HepG2 (cell line): ENCODE data around the gene BBOX1. TPM values are rescaled to one million over a fixed set of nuclear protein-coding genes. Genes with fewer than 3 reads are reported as not detected.

Experiments used
- ATAC-seq: fragments of 200-7000 bp; cut with Tn5 transposase; 3 replicates; pipeline ENCODE4 v1.9.1; 2020; ENCODE audit warnings: mild to moderate bottlenecking, moderate library complexity
- BruUV-seq: library from RNA; stranded (reverse); fragments of 400-500 nt; replicated peaks from 2 replicates; lab custom pipeline; 2021; lab: Mats Ljungman, UMichigan
- CTCF ChIA-PET: fragments of 300-600 bp; formaldehyde crosslinking; extraction: SDS; loops from one replicate; lab custom pipeline; 2021; ENCODE audit warnings: low total read pairs, inconsistent platforms, low intra/inter-chr PET ratio; lab: Yijun Ruan, JAX
- POLR2A ChIA-PET: fragments of 350-600 bp; sonication (Branson Sonifier 250); formaldehyde crosslinking; loops from one replicate; lab custom pipeline; 2020; ENCODE audit warnings: antibody characterized with exemption, inconsistent platforms; lab: Yijun Ruan, JAX
- DNase-seq: peaks from one replicate; pipeline ENCODE4 v3.0.0-alpha.2; 2015; ENCODE audit warnings: low spot score
- FAIRE-seq: peaks from 3 replicates; lab custom pipeline; 2011; peaks lifted over from hg19 to GRCh38; lab: Jason Lieb, UNC
- H2AFZ ChIP-seq: one replicate; pipeline ENCODE4 v1.6.1; 2011; ENCODE audit warnings: low read length, inconsistent platforms
- H3K27ac ChIP-seq: fragments of 300-600 bp; 3 replicates; pipeline ENCODE4 v1.8.0; 2011; ENCODE audit warnings: mixed run types, mild to moderate bottlenecking, mixed read lengths, low read length, inconsistent platforms; ENCODE audit not compliant: insufficient read depth; ENCODE audit errors: extremely low read length
- H3K27me3 ChIP-seq, 2 experiments: fragments of 200-600 bp in 1 of 2; 2 replicates in 1 of 2; 3 replicates in 1 of 2; pipeline versions ENCODE4 v1.6.0 to v1.8.0; 2011; ENCODE audit warnings: low read length in 2 of 2, mild to moderate bottlenecking in 2 of 2, moderate library complexity in 2 of 2, inconsistent platforms in 1 of 2; ENCODE audit not compliant: insufficient read depth in 2 of 2, control insufficient read depth in 1 of 2
- H3K36me3 ChIP-seq, 2 experiments: fragments of 200-600 bp in 1 of 2; replicated peaks in 1 of 2; 2 replicates in 1 of 2; 3 replicates in 1 of 2; pipeline versions ENCODE4 v1.5.1 to v1.8.0; 2011; ENCODE audit warnings: low read length in 2 of 2, inconsistent platforms in 1 of 2; ENCODE audit not compliant: insufficient read depth in 2 of 2, control insufficient read depth in 1 of 2
- H3K4me1 ChIP-seq: 2 replicates; pipeline ENCODE4 v1.5.1; 2012; ENCODE audit warnings: low read length, inconsistent platforms; ENCODE audit not compliant: insufficient read depth
- H3K4me2 ChIP-seq: 2 replicates; pipeline ENCODE4 v1.6.0; 2011; ENCODE audit warnings: low read depth, low read length, inconsistent platforms
- H3K4me3 ChIP-seq, 3 experiments: fragments of 200-600 bp in 1 of 3; sonication (generic), shearing (Covaris generic) in 1 of 3; replicated peaks in 1 of 3; 2 replicates each; pipeline ENCODE4 v1.5.1; 2011 to 2016; ENCODE audit warnings: low read length in 3 of 3, inconsistent platforms in 2 of 3, low read depth in 2 of 3, mild to moderate bottlenecking in 2 of 3, control low read depth in 1 of 3, mixed read lengths in 1 of 3; ENCODE audit not compliant: insufficient read depth in 1 of 3
- H3K79me2 ChIP-seq: one replicate; pipeline ENCODE4 v1.6.1; 2011; ENCODE audit warnings: low read length, inconsistent platforms; ENCODE audit not compliant: insufficient read depth
- H3K9ac ChIP-seq: 2 replicates; pipeline ENCODE4 v1.6.0; 2011; ENCODE audit warnings: mild to moderate bottlenecking, low read depth, low read length, inconsistent platforms; ENCODE audit not compliant: insufficient read depth
- H3K9me3 ChIP-seq: 2 replicates; pipeline ENCODE4 v1.5.1; 2012; ENCODE audit warnings: mild to moderate bottlenecking, low read length
- H4K20me1 ChIP-seq: 2 replicates; pipeline ENCODE4 v1.6.0; 2011; ENCODE audit warnings: inconsistent platforms, mild to moderate bottlenecking, low read length, moderate library complexity; ENCODE audit not compliant: insufficient read depth
- FOSL2 ChIP-seq: sonication (generic); formaldehyde crosslinking; IDR thresholded peaks from 2 replicates; pipeline ENCODE4 v1.4.0; 2020; ENCODE audit warnings: missing genetic modification reagents
- GPN1 ChIP-seq: sonication (generic); formaldehyde crosslinking; IDR thresholded peaks from 2 replicates; pipeline ENCODE4 v1.5.1; 2020; ENCODE audit warnings: missing genetic modification reagents, borderline replicate concordance
- KLF6 ChIP-seq: IDR thresholded peaks from 2 replicates; pipeline ENCODE4 v1.8.0; 2016; ENCODE audit warnings: missing biosample characterization, missing genetic modification reagents
- RFX5 ChIP-seq: IDR thresholded peaks from 2 replicates; pipeline ENCODE4 v1.6.1; 2011; ENCODE audit warnings: low read depth, low read length, improper control_type of control experiment
- ZMYM4 ChIP-seq: sonication (generic); formaldehyde crosslinking; IDR thresholded peaks from 2 replicates; pipeline ENCODE4 v1.8.1; 2023; ENCODE audit warnings: mild to moderate bottlenecking, missing genetic modification reagents
- ZNF281 ChIP-seq: sonication (generic); formaldehyde crosslinking; IDR thresholded peaks from 2 replicates; pipeline ENCODE4 v1.4.0; 2020; ENCODE audit warnings: missing genetic modification reagents, borderline replicate concordance
- ZNF674 ChIP-seq: sonication (generic); formaldehyde crosslinking; IDR thresholded peaks from 2 replicates; pipeline ENCODE4 v1.5.0; 2020; ENCODE audit warnings: low read depth, mild to moderate bottlenecking, missing genetic modification reagents
- ZNF883 ChIP-seq: sonication (generic); formaldehyde crosslinking; IDR thresholded peaks from 2 replicates; pipeline ENCODE4 v1.5.1; 2020; ENCODE audit warnings: mild to moderate bottlenecking, missing genetic modification reagents; ENCODE audit errors: not compliant biosample characterization
- WGBS: methylation state at CpG from one replicate; pipeline ENCODE4 v1.1.6; 2017; ENCODE audit warnings: low lambda C conversion rate; 5-methylcytosine and 5-hydroxymethylcytosine counted together
- in situ Hi-C: cut with HindIII; loops from 2 replicates; pipeline ENCODE4 v1.10.0; 2017; ENCODE audit warnings: low pct_unique_long_range_greater_than_20kb; ENCODE audit not compliant: extremely low pct_ligation_motif_present
- intact Hi-C: fragments of 100-400 bp; cut with micrococcal nuclease; formaldehyde crosslinking; loops from one replicate; pipeline ENCODE4 v1.10.0; 2022; ENCODE audit not compliant: unreplicated experiment
- polyA plus RNA-seq, 8 experiments: library from polyadenylated mRNA; depleted of rRNA in 3 of 8; stranded (reverse) in 7 of 8; unstranded in 1 of 8; fragments of >200 nt; fragmentation: Illumina TruSeq in 4 of 8; extraction: Trizol in 4 of 8; gene quantifications; 2 replicates each; pipeline versions ENCODE4 v1.2.1 to v1.2.3, GENCODE V29; 2011 to 2016; ENCODE audit warnings: low read depth in 4 of 8, missing spikeins in 1 of 8, mixed read lengths in 1 of 8; ENCODE audit not compliant: insufficient read depth in 1 of 8
- total RNA-seq, 5 experiments: library from RNA; depleted of rRNA; stranded (reverse); fragments of >200 nt; fragmentation: Illumina TruSeq; extraction: Trizol; gene quantifications; 2 replicates each; pipeline ENCODE4 v1.2.3, GENCODE V29; 2016; ENCODE audit warnings: low read depth in 1 of 5

BBOX1 gene
- total and polyA plus RNA-seq, 2 of the 13 experiments (the other 11 are each of a cell fraction or from before 2014, with no cell fraction given) = not detected

DNA sequence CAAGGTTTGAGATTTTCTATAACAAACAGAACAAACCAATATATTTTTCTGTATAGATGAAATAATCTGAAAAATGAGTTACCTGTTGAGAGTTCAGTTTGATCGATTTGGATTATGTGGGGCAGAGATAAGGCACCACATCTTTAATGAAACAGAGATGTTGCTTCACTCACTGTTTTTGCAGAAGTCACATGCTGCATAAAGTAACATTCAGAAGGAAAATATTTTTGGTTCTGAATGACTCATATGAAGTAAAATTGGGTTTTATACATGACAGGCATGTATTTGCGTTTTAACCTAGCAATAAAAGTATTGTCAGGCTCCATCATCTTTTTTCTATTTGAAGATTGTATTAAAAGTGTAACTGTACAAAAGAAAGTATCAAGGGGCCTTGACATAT lies 77.8 kb downstream of the BBOX1 start:
- no peak for ATAC-seq
- Histone ChIP-seq H3K79me2 (no peaks in the 10 kb centered on the region), H3K4me2 (no peak overlapping the region), H3K9ac (no peak overlapping the region), H3K36me3 (no peaks in the 10 kb centered on the region), H3K9me3 (no peaks in the 10 kb centered on the region), H3K4me1 (no peaks in the 10 kb centered on the region), H3K27ac (no peak overlapping the region), H4K20me1 (no peaks in the 10 kb centered on the region), H3K27me3 (no peaks in the 10 kb centered on the region), H2AFZ (no peak overlapping the region), H3K4me3 (no peak overlapping the region)
- DNase-seq = no peak
- in situ Hi-C loops = no loop called here
- TF ChIP-seq GPN1 (CRISPR knock-in tag) (no peak), ZMYM4 (no peak), ZNF281 (CRISPR knock-in tag) (no peak), ZNF674 (no peak), ZNF883 (CRISPR knock-in tag) (no peak), FOSL2 (CRISPR knock-in tag) (no peak), KLF6 (CRISPR knock-in tag) (no peak), RFX5 (no peak)
- no peak for FAIRE-seq
- intact Hi-C loops = no loop called here
- ChIA-PET POLR2A (no interaction called here), CTCF (no interaction called here)
- no TSS peak for BruUV-seq
- 2% methylated on average over 2 of the region's 2 CpGs for WGBS
